Esophagus muscularis mucosa (tissue), 4 donors: ENCODE results near the gene SMIM38. TPM values are rescaled to one million over a fixed set of nuclear protein-coding genes. Genes with fewer than 3 reads are reported as not detected.
A peak's percentile ranks its signal among the peaks of the same experiment; 100 is the strongest.
"Not testable (repeated sequence)": the region's sequence is repeated elsewhere in the genome, so short reads cannot be mapped to it uniquely, and the experiment has no call there.

Experiments
- DNase-seq: peaks from one replicate; pipeline ENCODE4 v3.0.0-alpha.2; 2017; ENCODE audit errors: extremely low spot score
- H3K27ac ChIP-seq, 4 donors: fragments of 200-600 bp; sonication (generic); replicated peaks in 1 of 4; 1 replicate in 3 of 4; 2 replicates in 1 of 4; pipeline ENCODE4 v1.5.1; 2016 to 2019; ENCODE audit warnings: mild to moderate bottlenecking in 1 of 4
- H3K27me3 ChIP-seq, 4 donors: fragments of 200-600 bp; sonication (generic); one replicate each; pipeline versions ENCODE4 v1.5.1 to v1.6.0; 2016 to 2019
- H3K36me3 ChIP-seq, 4 donors: fragments of 200-600 bp; sonication (generic); one replicate each; pipeline ENCODE4 v1.5.1; 2016 to 2019
- H3K4me1 ChIP-seq, 4 donors: fragments of 200-600 bp; sonication (generic); one replicate each; pipeline ENCODE4 v1.5.1; 2016 to 2019
- H3K4me3 ChIP-seq, 4 donors: fragments of 200-600 bp; sonication (generic); 1 replicate in 2 of 4; 2 replicates in 2 of 4; pipeline ENCODE4 v1.5.1; 2016 to 2019; ENCODE audit warnings: mild to moderate bottlenecking in 4 of 4, moderate library complexity in 1 of 4
- H3K9me3 ChIP-seq, 4 donors: fragments of 200-600 bp; sonication (generic); 1 replicate in 3 of 4; 2 replicates in 1 of 4; pipeline ENCODE4 v1.5.1; 2016 to 2019
- CTCF ChIP-seq, 3 experiments: fragments of 200-600 bp in 2 of 3; fragments of 450-650 bp in 1 of 3; sonication (generic) in 2 of 3; IDR thresholded peaks; one replicate each; pipeline ENCODE4 v1.5.1; 2017 to 2019; ENCODE audit warnings: antibody characterized with exemption in 3 of 3, mild to moderate bottlenecking in 2 of 3, moderate library complexity in 1 of 3
- EP300 ChIP-seq: sonication (generic); formaldehyde crosslinking; IDR thresholded peaks from one replicate; pipeline ENCODE4 v1.6.1; 2017; ENCODE audit warnings: antibody characterized with exemption
- POLR2A ChIP-seq: fragments of 450-650 bp; IDR thresholded peaks from one replicate; pipeline ENCODE4 v1.6.1; 2017; ENCODE audit warnings: antibody characterized with exemption, moderate library complexity, mild to moderate bottlenecking, low read depth
- POLR2AphosphoS5 ChIP-seq, 2 donors: sonication (generic); formaldehyde crosslinking; IDR thresholded peaks; one replicate each; pipeline ENCODE4 v1.6.1; 2017; ENCODE audit warnings: antibody characterized with exemption in 2 of 2
- WGBS: methylation state at CpG from one replicate; pipeline ENCODE4 v1.1.5; 2018; 5-methylcytosine and 5-hydroxymethylcytosine counted together
- intact Hi-C: fragments of 100-400 bp; cut with DNase I; formaldehyde crosslinking; loops from one replicate; pipeline ENCODE4 v1.15.1; 2023
- total RNA-seq, 4 donors: library from RNA; depleted of rRNA; stranded (reverse); fragments of >200 nt; gene quantifications; one replicate each; pipeline versions ENCODE4 v1.1.0 to v1.2.1, GENCODE V29; 2016

Gene SMIM38
- total RNA-seq, 4 donors from 2014 or later: 0.50 to 4.2 (median 2.6) TPM

- Histone ChIP-seq H3K27ac (no peak overlapping the region), H3K9me3 (peaks cover 0 to 4% (median 2%) of the 10 kb centered on the region in 4 donors), H3K4me1 (peaks cover 15 to 19% (median 18%) of the 10 kb centered on the region in 4 donors), H3K4me3 (no peak overlapping the region), H3K36me3 (peaks cover 0 to 12% (median 3%) of the 10 kb centered on the region in 4 donors), H3K27me3 (no peaks in the 10 kb centered on the region)
- DNase-seq: no peak
- intact Hi-C loops: loop anchor here (5.0 to 10.0 kb wide), 2 partner anchors 153 to 511 kb away; partner anchors contain the start of gene CCND1
- TF ChIP-seq CTCF (IDR thresholded peaks at IDR 0.05) (peak; percentile 69 to 89 (median 86)), EP300 (no peak), POLR2A (no peak), POLR2AphosphoS5 (IDR thresholded peaks at IDR 0.05) (peak; percentile 45 to 72)
- WGBS: 42% methylated on average over 11 of the region's 15 CpGs
Measured at GRCh38 chr11:69131644-69132300, 24.0 kb upstream of the SMIM38 start.

DNA sequence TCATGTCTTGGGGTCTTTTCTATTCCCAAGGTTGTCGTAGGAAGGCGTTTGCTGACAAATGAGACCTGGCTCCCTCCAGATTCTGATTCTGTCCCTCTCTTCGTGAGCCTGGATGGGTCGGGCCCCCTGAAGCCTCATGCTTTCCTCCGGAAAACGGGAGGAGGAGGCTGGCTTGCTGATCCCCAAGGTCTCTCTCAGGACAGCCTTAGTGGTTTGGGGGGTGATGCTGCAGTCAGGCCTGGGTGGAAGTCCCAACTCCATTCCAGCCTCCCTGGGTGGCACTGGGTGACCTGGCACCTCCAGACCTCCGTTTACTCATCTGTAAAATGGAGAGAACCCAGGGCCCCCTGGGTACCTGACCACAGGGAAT, 23.4 kb upstream of the SMIM38 start:
- Histone ChIP-seq H3K36me3 (peaks cover 0 to 16% (median 7%) of the 10 kb centered on the region in 4 donors), H3K27ac (no peak overlapping the region), H3K4me3 (no peak overlapping the region), H3K27me3 (no peaks in the 10 kb centered on the region), H3K4me1 (peaks cover 10 to 16% (median 13%) of the 10 kb centered on the region in 4 donors), H3K9me3 (peaks cover 0 to 4% (median 2%) of the 10 kb centered on the region in 4 donors)
- DNase-seq: no peak
- intact Hi-C loops: loop anchor here (5.0 to 10.0 kb wide), 2 partner anchors 153 to 510 kb away; partner anchors contain the start of gene CCND1
- TF ChIP-seq EP300 (no peak), POLR2A (no peak), POLR2AphosphoS5 (IDR thresholded peaks at IDR 0.05) (no peak), CTCF (IDR thresholded peaks at IDR 0.05) (no peak)
- WGBS: 81% methylated on average over 4 of the region's 7 CpGs

- H3K4me1 ChIP-seq: peaks cover 7 to 16% (median 11%) of the 10 kb centered on the region in 4 donors
- WGBS: 94% methylated on average over 4 of the region's 4 CpGs
- H3K4me3 ChIP-seq: no peak overlapping the region
- peaks cover 0 to 4% (median 0%) of the 10 kb centered on the region in 4 donors for H3K9me3 ChIP-seq
- intact Hi-C loops: loop anchor here (5.0 to 10.0 kb wide), 2 partner anchors 152 to 509 kb away; partner anchors contain the start of gene CCND1
- H3K27ac ChIP-seq: no peak overlapping the region
- TF ChIP-seq POLR2AphosphoS5 (IDR thresholded peaks at IDR 0.05) (no peak), CTCF (IDR thresholded peaks at IDR 0.05) (no peak), EP300 (no peak), POLR2A (no peak)
- DNase-seq: no peak
- peaks cover 0 to 16% (median 7%) of the 10 kb centered on the region in 4 donors for H3K36me3 ChIP-seq
- no peaks in the 10 kb centered on the region for H3K27me3 ChIP-seq
Measured at GRCh38 chr11:69133251-69133650, 22.5 kb upstream of the SMIM38 start.

- 93% methylated on average over 2 of the region's 2 CpGs for WGBS
- Histone ChIP-seq H3K36me3 (peaks cover 0 to 18% (median 10%) of the 10 kb centered on the region in 4 donors), H3K4me1 (peaks cover 7 to 16% (median 11%) of the 10 kb centered on the region in 4 donors)
- DNase-seq, H3K27me3 ChIP-seq, H3K27ac ChIP-seq, H3K9me3 ChIP-seq, H3K4me3 ChIP-seq: not testable (repeated sequence)
- intact Hi-C loops: loop anchor here (5.0 to 10.0 kb wide), 2 partner anchors 151 to 508 kb away; partner anchors contain the start of gene CCND1
Measured at GRCh38 chr11:69134182-69134581, 21.6 kb upstream of the SMIM38 start.

GRCh38 chr11:69134957-69135356, 20.8 kb upstream of the SMIM38 start:
- peaks cover 7 to 16% (median 11%) of the 10 kb centered on the region in 4 donors for H3K4me1 ChIP-seq
- intact Hi-C loops: loop anchor here (5.0 to 10.0 kb wide), 2 partner anchors 150 to 507 kb away; partner anchors contain the start of gene CCND1
- no peak overlapping the region for H3K4me3 ChIP-seq
- DNase-seq: no peak
- H3K36me3 ChIP-seq: peaks cover 0 to 21% (median 10%) of the 10 kb centered on the region in 4 donors
- no peaks in the 10 kb centered on the region for H3K27me3 ChIP-seq
- WGBS: 90% methylated on average over 7 of the region's 8 CpGs
- H3K27ac ChIP-seq: no peak overlapping the region
- TF ChIP-seq CTCF (IDR thresholded peaks at IDR 0.05): no peak
- no peak for TF ChIP-seq EP300
- peaks cover 0 to 4% (median 0%) of the 10 kb centered on the region in 4 donors for H3K9me3 ChIP-seq
